NB4 (cell line): Measurements from ENCODE around the gene RC3H2.
"Not testable (repeated sequence)": the region's sequence is repeated elsewhere in the genome, so short reads cannot be mapped to it uniquely, and the experiment has no call there.

Experiments used
- POLR2A ChIP-seq: IDR thresholded peaks from 2 replicates; pipeline ENCODE4 v1.6.1; 2011; ENCODE audit warnings: mild to moderate bottlenecking; ENCODE audit not compliant: insufficient read length; ENCODE audit errors: extremely low read depth
- TF ChIP-seq, protein P1 (sequence below): IDR thresholded peaks from one replicate; pipeline ENCODE4 v1.5.1; 2012; ENCODE audit warnings: low read depth, low read length

DNA sequence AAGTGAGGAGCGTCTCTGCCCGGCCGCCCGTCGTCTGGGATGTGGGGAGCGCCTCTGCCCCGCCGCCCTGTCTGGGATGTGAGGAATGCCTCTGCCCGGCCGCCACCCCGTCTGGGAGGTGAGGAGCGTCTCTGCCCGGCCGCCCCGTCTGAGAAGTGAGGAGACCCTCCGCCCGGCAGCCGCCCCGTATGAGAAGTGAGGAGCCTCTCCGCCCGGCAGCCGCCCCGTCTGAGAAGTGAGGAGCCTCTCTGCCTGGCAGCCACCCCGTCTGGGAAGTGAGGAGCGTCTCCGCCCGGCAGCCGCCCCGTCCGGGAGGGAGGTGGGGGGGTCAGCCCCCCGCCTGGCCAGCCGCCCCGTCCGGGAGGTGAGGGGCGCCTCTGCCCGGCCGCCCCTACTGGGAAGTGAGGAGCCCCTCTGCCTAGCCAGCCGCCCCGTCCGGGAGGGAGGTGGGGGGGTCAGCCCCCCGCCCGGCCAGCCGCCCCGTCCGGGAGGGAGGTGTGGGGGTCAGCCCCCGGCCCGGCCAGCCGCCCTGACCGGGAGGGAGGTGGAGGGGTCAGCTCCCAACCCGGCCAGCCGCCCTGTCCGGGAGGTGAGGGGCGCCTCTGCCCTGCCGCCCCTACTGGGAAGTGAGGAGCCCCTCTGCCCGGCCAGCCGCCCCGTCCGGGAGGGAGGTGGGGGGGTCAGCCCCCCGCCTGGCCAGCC, 52.9 kb downstream of the RC3H2 start:
- TF ChIP-seq POLR2A: not testable (repeated sequence)
- TF ChIP-seq, protein P1, sequence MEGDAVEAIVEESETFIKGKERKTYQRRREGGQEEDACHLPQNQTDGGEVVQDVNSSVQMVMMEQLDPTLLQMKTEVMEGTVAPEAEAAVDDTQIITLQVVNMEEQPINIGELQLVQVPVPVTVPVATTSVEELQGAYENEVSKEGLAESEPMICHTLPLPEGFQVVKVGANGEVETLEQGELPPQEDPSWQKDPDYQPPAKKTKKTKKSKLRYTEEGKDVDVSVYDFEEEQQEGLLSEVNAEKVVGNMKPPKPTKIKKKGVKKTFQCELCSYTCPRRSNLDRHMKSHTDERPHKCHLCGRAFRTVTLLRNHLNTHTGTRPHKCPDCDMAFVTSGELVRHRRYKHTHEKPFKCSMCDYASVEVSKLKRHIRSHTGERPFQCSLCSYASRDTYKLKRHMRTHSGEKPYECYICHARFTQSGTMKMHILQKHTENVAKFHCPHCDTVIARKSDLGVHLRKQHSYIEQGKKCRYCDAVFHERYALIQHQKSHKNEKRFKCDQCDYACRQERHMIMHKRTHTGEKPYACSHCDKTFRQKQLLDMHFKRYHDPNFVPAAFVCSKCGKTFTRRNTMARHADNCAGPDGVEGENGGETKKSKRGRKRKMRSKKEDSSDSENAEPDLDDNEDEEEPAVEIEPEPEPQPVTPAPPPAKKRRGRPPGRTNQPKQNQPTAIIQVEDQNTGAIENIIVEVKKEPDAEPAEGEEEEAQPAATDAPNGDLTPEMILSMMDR: not testable (repeated sequence)
